NCI-H345 (cell line): Measurements from ENCODE around the gene RASA2.

ENCODE experiments used
- DNase-seq: peaks from one replicate; lab custom pipeline; 2025; lab: John Stamatoyannopoulos, UW

The RASA2 gene

GRCh38 chr3:141646760-141647561 is 160.1 kb downstream of the RASA2 start:
- peak; percentile 2 for DNase-seq

GRCh38 chr3:141647562-141647915 is 160.7 kb downstream of the RASA2 start:
- no peak for DNase-seq

- DNase-seq = no peak
Observed at GRCh38 chr3:141648055-141648910, 161.5 kb downstream of the RASA2 start.

GRCh38 chr3:141649871-141650270 is 163.0 kb downstream of the RASA2 start:
- DNase-seq = no peak

- DNase-seq = no peak
Observed at GRCh38 chr3:141650783-141651182, 164.0 kb downstream of the RASA2 start.

GRCh38 chr3:141651409-141651808 is 164.6 kb downstream of the RASA2 start:
- DNase-seq = no peak

GRCh38 chr3:141652349-141652748 is 165.5 kb downstream of the RASA2 start:
- no peak for DNase-seq

GRCh38 chr3:141653847-141654246 is 167.0 kb downstream of the RASA2 start:
- DNase-seq = no peak

GRCh38 chr3:141655801-141656200 is 169.0 kb downstream of the RASA2 start:
- no peak for DNase-seq

- DNase-seq = no peak
Observed at GRCh38 chr3:141656771-141657170, 169.9 kb downstream of the RASA2 start.

- no peak for DNase-seq
Observed at GRCh38 chr3:141657516-141657915, 170.7 kb downstream of the RASA2 start.

- peak; percentile 48 for DNase-seq
Observed at GRCh38 chr3:141659821-141660613, 173.2 kb downstream of the RASA2 start.

GRCh38 chr3:141660614-141660947 is 173.8 kb downstream of the RASA2 start:
- no peak for DNase-seq

- no peak for DNase-seq
Observed at GRCh38 chr3:141661229-141662196, 174.7 kb downstream of the RASA2 start.

- DNase-seq = no peak
Observed at GRCh38 chr3:141663993-141664392, 177.2 kb downstream of the RASA2 start.
